LoVo (cell line): Measurements from ENCODE around the gene TNFRSF25.
A peak's percentile ranks its signal among the peaks of the same experiment; 100 is the strongest.

Experiments used
- DNase-seq: peaks from one replicate; pipeline ENCODE4 v3.0.0-alpha.2; 2016; ENCODE audit warnings: low spot score

Gene TNFRSF25

DNA sequence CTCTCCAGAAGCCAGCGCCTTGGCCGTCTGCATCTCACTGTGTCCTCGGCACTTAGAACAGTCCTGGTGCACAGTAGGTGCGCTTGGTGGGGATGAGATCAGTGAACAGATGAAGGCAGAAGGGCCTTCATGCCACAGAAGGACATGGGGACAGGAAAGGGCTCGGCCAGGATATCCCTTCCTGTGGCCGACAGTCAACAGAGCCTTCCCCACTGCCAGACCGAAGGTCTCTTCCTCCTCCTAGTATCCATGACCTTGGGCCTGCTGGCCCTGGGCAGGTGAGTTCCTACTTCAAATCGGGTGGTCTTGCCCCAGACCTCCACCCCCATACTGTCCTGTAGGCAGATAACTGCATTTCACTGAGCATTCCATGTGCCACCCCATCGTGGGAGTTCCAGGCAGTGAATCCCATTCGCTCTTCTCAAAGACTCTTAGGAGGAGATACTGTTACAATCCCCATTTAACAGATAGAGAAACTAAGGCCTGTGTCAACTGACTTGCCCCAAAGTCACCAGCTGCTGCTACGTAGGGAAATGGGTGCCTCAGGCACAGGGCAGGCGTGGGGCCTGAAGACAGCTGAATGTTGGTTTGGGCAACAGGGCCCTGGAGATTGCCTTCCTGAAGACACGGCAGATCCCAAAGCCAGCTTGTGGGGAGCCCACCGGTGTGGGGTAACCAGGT, 22.0 kb upstream of the TNFRSF25 start:
- no peak for DNase-seq

DNA sequence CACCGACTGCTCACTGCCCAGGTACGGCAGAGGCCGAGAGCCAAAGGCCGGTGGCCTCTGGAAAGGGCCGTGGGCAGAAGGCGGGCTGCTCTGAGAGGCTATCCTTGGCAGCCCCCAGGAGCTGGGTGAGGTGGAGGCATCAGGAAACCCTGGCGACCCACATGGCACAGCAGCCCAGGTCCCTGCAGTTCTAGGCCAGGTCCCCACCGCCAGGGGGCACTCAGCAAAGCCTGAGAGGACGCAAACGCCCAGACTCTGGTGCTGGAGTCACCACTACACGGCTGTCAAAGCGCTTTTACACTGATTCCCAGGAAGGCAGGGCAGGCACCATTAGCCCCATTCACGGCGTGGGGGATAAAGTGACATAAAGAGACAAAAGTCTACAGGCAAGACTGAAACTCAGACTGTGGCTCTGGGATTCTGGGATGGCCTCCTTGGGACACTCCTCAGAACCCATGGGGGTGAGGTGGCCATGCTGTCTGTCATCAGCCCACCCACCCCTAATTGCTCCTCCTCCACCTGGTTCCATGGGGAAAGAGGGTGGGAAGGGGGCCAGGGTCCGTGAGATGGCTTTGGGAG, 20.5 kb upstream of the TNFRSF25 start:
- DNase-seq: peak; percentile 54

DNA sequence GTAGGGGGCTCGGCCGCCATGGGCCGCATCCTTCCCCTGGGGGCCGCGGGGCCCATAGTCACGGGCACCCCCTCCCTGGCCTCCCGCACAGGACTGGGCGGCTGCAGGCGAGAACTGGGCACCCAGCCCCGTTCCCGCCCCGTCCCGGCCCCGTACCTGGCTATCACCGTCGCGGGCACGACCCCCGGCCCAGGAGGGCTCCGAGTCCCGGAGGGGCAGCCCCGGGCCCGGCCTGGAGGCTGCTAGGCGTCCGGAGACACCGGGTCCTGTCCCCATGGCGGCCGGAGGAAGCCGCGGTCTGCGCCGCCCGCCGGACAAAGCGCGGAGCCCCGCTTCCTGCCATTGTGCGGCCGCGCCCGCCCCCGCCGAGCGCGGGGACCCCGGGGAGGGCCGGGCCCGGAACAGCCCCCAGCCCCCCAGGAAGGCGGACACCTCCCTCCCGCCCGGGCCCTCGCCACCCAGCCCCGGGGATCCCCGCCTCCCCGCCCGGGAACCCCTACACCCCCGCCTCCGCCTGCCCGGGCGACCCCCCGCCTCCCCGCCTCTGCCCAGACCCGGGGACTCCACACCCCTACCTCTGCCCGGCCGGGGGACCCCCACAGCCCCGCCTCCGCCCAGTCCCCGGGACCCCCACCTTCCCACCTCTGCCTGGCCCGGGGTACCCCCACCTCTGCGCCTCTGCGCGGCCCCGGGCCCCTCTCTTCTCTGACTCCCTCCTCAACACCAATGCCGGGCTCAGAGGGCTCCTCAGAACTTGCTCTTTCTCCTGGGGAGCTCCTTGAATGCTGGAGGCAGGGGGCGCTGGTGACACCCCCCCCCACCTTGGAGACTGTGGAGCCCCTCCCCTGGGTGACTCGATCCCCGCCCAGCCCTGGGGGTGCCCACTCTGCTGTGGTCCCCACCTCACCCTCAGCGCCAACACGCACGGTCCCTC, 19.5 kb upstream of the TNFRSF25 start:
- DNase-seq: no peak

DNA sequence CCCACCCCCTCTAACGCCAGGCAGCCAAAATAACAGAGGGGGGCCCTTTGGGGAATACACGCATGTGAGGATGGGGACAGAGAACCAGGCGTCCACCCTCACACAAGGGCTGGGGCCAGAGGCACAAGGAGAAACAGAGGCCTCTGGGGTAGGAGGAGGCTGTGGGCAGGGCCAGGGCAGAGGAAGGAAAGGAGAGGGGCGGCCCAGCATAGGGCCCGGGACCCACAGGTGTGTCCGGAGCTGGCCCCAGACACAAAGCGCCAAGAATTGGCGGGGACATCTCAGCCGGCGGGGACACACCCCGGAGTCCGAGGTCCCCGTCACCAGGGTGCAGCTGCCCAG, 18.8 kb upstream of the TNFRSF25 start:
- DNase-seq: no peak

DNA sequence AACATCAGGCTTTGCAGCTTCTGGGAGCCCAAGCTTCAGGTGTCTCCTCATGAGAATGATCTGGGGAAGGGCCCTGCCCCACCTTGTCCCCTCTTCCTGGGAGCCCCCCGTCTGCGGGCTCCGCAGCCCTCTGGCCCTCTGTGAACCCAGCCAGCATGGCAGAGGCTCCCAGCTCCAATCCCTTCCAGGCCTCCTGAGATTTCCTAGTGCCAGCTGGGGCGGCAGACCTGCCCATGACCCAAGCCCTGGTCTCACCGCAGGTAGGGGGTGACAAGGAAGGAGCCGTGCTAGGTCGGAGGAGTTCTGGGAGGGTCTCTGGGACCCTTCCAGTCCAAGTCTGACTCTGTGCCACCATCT, 17.8 kb upstream of the TNFRSF25 start:
- DNase-seq: no peak

DNA sequence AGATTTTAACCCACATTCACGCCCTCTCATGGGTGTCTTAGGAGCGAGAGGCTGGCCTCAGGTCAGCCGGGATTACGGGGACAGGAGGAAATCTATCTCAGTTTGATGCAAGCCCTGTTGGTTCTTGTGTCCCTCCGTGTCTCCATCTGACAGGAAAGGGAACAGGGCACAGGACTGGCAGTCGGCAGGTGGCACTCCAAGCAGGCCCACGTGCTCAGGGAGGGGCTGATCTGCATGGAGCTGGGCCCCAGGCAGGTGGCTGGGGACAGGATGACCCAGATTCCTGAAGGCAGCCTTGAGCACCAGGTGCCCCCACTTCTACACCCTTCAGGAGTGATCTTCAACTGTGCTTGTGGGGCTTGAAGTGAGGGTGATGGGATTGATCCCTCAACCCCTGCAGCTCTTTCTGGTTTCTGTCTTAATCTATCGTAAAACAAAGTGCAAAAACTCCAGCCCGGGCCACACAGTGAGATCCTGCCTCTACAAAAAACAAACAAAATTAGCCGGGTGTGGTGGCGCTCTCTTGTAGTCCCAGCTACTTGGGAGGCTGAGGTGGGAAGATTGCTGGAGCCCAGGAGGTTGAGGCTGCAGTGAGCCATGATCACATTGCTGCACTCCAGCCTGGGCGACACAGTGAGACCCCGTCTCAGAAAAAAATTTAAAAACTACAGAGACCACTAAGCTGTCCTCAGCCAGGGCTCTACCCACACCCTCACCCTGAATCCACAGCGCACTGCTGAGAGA, 17.2 kb upstream of the TNFRSF25 start:
- DNase-seq: no peak

- no peak for DNase-seq
Measured at GRCh38 chr1:6481820-6482219, 15.8 kb upstream of the TNFRSF25 start.

DNA sequence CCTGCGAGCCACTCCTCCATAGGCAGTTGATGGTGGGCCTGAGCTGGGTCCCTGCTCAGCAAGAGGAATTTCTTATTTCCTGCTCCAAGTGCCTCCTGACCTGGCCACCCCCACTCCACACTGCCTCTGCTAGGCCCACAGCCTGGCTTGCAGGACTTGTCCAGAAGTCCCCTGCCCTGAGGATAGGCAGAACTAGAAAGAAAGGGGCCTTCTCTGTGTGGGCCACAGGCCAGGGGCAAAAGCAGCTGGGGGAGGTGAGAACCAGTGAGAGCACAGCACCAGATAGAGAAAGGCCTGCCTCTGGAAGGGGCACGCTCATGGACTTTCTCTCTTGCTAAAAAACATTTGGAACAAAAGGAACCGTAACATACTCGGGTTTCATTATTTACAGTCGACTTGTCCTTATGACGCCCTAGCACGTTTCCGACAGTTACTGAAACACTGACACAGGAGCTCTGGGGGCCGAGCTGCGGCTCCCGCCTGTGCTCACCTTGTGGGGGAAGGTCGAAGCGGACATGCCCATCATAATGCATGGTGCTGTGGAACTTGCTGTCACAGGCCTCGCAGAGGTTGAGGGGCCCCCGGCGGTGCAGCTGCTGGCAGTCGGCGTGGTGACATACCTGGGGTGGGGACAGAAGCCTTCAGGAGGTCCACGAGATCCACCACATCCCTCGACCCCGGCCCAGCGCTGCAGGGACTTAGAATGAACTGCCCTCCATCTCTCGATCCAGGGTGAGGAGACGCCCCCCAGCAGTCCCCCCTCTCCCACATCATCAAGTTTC, 11.3 kb upstream of the TNFRSF25 start:
- DNase-seq: no peak

GRCh38 chr1:6476483-6476882, 10.5 kb upstream of the TNFRSF25 start:
- DNase-seq: peak; percentile 68

- peak; percentile 44 for DNase-seq
Measured at GRCh38 chr1:6475381-6476133, 9.6 kb upstream of the TNFRSF25 start.

GRCh38 chr1:6474815-6475282, 8.9 kb upstream of the TNFRSF25 start:
- DNase-seq: no peak

DNA sequence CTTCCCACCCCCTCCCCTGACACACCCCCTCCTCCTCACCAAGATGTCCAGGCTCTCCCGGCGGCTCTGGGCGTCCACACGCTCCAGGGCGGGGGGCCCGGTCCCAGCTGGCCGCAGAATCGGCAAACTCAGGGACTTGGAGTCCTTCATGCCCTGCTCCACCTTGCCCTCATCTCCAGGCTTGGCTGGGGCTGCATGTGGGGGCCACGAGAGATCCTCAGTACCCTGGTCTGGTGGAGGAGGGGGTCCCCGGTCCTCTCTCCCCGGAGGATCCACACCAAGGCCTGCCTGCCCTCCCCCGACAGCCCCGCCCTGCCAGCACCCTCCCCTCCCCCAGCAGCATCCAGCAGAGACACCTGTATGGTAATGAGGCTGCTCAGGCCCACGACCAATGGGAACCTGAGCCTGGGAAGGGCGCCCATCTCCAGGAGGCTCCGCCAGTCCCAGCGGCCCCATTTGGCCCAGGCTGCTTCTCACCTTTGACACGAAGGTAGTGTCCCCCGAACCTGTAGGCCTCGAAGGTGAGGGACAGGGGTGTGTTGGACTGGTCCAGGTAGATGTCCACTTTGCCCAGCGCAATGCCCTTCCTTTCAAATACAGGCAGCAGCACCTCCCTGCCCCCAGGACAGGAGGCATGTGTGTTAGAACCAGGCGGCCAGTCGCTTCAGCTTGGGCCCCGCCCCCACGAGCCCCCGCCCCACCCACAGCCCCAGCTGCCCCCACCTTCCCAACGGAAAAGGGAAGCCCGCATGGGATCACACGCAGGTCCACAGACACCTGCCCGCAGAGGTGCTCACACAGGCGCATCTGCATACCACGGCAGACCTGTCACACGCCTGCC, 8.2 kb upstream of the TNFRSF25 start:
- DNase-seq: no peak

DNA sequence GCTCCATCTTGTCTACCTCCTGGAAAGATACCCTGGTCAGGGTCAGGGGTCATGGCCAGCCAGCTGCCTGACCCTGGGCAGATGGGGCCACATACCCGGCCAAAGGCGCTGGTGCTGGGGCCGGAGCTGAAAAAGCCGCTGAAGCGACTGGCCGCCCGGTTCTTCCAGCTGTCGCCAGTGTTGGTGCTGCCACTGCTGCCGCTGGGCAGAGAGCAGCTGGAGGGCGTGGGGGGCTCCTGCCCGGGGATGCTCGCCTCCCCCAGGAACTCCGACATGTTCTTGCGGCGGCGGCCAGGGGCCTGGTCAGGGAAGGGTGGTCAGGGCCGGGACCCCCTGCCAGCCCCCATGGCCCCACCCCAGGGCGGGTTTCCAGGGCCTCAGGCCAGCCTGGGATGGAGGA, 7.2 kb upstream of the TNFRSF25 start:
- DNase-seq: no peak

- DNase-seq: no peak
Measured at GRCh38 chr1:6472391-6472790, 6.4 kb upstream of the TNFRSF25 start.

- peak; percentile 70 for DNase-seq
Measured at GRCh38 chr1:6471970-6472368, 6.0 kb upstream of the TNFRSF25 start.

GRCh38 chr1:6471086-6471969, 5.4 kb upstream of the TNFRSF25 start:
- DNase-seq: peak; percentile 76

- DNase-seq: no peak
Measured at GRCh38 chr1:6470132-6471085, 4.4 kb upstream of the TNFRSF25 start.
